ENCODE data around the gene OR9K2. TPM values are rescaled to one million over a fixed set of nuclear protein-coding genes. Genes with fewer than 3 reads are reported as not detected.

OR9K2 gene
- total RNA-seq, 2 donors from 2014 or later: not detected

DNA sequence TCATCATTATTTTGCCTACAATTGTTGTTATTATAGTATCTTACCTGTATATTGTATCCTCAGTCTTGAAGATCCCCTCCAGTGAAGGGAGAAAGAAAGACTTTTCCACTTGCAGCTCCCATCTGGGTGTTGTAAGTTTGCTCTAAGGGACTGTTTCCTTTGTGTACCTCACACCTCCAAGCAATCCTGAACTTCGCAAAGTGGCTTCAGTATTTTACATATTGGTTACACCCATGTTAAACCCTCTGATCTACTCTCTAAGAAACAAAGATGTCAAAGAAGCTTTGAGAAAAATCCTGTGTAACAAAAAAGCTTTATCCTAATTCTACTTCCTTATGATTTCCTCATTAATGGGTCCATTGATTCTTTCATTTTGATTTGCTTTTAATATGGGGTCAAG, 10.1 kb upstream of the OR9K2 start:
- DNase-seq: no peak
- no peaks in the 10 kb centered on the region for H3K9me3 ChIP-seq (ENCODE audit: control insufficient read depth, low read length)
- H3K4me3 Mint-ChIP-seq: no peak overlapping the region
- H3K4me1 Mint-ChIP-seq: no peaks in the 10 kb centered on the region
- no peaks in the 10 kb centered on the region for H3K27me3 Mint-ChIP-seq (ENCODE audit: insufficient read depth)
- no peak overlapping the region for H3K27ac Mint-ChIP-seq
- H3K27me3 ChIP-seq (ENCODE audit: control insufficient read depth, insufficient read depth, low read length, poor library complexity, severe bottlenecking): no peaks in the 10 kb centered on the region
- no peak overlapping the region for H3K4me3 ChIP-seq (ENCODE audit: low read length)
- H3K9me3 Mint-ChIP-seq: peaks cover 5% of the 10 kb centered on the region
- TF ChIP-seq, protein P1, sequence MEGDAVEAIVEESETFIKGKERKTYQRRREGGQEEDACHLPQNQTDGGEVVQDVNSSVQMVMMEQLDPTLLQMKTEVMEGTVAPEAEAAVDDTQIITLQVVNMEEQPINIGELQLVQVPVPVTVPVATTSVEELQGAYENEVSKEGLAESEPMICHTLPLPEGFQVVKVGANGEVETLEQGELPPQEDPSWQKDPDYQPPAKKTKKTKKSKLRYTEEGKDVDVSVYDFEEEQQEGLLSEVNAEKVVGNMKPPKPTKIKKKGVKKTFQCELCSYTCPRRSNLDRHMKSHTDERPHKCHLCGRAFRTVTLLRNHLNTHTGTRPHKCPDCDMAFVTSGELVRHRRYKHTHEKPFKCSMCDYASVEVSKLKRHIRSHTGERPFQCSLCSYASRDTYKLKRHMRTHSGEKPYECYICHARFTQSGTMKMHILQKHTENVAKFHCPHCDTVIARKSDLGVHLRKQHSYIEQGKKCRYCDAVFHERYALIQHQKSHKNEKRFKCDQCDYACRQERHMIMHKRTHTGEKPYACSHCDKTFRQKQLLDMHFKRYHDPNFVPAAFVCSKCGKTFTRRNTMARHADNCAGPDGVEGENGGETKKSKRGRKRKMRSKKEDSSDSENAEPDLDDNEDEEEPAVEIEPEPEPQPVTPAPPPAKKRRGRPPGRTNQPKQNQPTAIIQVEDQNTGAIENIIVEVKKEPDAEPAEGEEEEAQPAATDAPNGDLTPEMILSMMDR (conservative IDR thresholded peaks at IDR 0.05): no peak
- H3K27ac ChIP-seq (ENCODE audit: low read depth, low read length): no peak overlapping the region
- H3K9ac ChIP-seq (ENCODE audit: extremely low read depth, low read length, poor library complexity, severe bottlenecking): no peak overlapping the region
- no peaks in the 10 kb centered on the region for H3K36me3 ChIP-seq (ENCODE audit: control insufficient read depth, insufficient read depth, low read length)
- 88 to 89% methylated on average over 1 of the region's 1 CpG for WGBS, 2 experiments (ENCODE audit: insufficient coverage in 1 of 2, insufficient read length in 1 of 2)
- H3K36me3 Mint-ChIP-seq (ENCODE audit: low read depth): no peaks in the 10 kb centered on the region
- no peaks in the 10 kb centered on the region for H3K4me1 ChIP-seq (ENCODE audit: control insufficient read depth, insufficient read depth, low read length)

DNA sequence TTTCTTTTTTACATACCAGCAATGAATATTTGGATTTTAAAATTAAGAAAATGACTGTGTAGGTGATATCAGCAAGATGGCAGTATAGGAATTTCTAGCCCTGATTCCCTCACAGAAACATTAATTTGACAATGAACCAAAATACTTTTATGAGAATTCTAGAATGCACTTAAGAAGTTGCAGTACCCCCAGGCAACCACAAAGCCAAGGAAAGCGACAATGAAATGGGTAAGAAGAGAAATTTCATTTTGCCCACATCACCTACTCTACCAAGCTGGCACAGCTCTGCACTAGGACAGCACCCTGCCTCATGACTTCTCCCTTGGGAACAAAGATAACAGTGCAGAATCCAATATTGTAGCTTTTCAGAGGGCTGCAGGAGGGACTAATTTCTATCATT, 6.6 kb downstream of the OR9K2 start:
- Histone ChIP-seq H3K4me3 (ENCODE audit: low read length) (no peak overlapping the region), H3K4me1 (ENCODE audit: control insufficient read depth, insufficient read depth, low read length) (no peaks in the 10 kb centered on the region), H3K9me3 (ENCODE audit: control insufficient read depth, low read length) (no peaks in the 10 kb centered on the region), H3K27ac (ENCODE audit: low read depth, low read length) (no peak overlapping the region), H3K9ac (ENCODE audit: extremely low read depth, low read length, poor library complexity, severe bottlenecking) (no peak overlapping the region), H3K36me3 (ENCODE audit: control insufficient read depth, insufficient read depth, low read length) (no peaks in the 10 kb centered on the region), H3K27me3 (ENCODE audit: control insufficient read depth, insufficient read depth, low read length, poor library complexity, severe bottlenecking) (no peaks in the 10 kb centered on the region)
- Mint-ChIP-seq H3K27me3 (ENCODE audit: insufficient read depth) (peaks cover 2% of the 10 kb centered on the region), H3K4me3 (no peak overlapping the region), H3K9me3 (no peaks in the 10 kb centered on the region), H3K4me1 (no peaks in the 10 kb centered on the region), H3K27ac (no peak overlapping the region), H3K36me3 (ENCODE audit: low read depth) (no peaks in the 10 kb centered on the region)
- WGBS, 2 experiments (ENCODE audit: insufficient coverage in 1 of 2, insufficient read length in 1 of 2): 80% methylated on average over 1 of the region's 1 CpG; no CpG with 5 or more reads in 1 of the 2 experiments
- no peak for DNase-seq
- TF ChIP-seq, protein P1 (conservative IDR thresholded peaks at IDR 0.05): peak; percentile 55

DNA sequence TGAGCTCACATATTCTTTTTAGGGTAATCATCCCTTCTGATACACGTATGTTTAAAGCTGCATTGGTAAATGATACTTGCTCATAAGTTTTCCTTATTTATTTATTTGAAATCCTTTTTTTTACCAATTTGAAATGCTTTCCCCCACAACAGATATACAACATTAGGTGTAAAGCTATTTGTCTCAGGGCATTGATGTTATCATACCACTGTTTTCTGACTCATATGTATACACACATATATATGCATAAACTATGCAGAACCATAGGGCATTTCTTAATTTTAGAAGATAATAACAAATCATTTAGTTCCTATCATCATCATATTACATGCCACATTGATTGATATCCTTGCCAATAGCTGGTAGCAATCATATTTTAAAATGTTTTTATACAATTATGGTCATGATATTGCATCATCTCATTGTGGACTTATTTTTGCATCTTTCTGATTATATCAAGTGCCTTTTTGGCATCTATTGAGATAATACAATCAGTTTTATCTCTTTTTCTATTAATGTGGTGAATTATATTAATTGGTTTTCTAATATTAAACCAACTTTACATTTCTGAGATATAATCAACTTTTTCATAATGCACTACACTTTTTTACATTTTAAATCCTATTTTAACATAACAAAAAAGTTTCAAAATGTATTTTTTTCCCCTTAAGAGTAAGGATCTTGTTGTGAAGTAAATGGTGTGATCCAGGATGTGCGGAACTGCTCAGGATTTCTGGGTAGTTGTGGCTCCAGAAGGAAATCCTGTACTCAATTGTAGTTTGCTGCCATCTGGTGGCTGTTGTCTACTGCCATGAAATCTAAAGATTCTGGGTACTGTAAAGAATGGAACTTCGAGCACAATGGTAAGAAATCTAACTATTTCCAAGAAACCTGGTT, 16.7 kb downstream of the OR9K2 start:
- H3K27ac ChIP-seq (ENCODE audit: low read depth, low read length): no peak overlapping the region
- whole genome bisulfite sequencing, 2 experiments (ENCODE audit: insufficient coverage in 1 of 2, insufficient read length in 1 of 2): 63 to 86% methylated on average over 1 to 2 of the region's 3 CpGs
- H3K4me3 Mint-ChIP-seq: no peak overlapping the region
- H3K4me1 Mint-ChIP-seq: no peaks in the 10 kb centered on the region
- no peaks in the 10 kb centered on the region for H3K4me1 ChIP-seq (ENCODE audit: control insufficient read depth, insufficient read depth, low read length)
- H3K27ac Mint-ChIP-seq: no peak overlapping the region
- no peaks in the 10 kb centered on the region for H3K9me3 ChIP-seq (ENCODE audit: control insufficient read depth, low read length)
- TF ChIP-seq, protein P1 (conservative IDR thresholded peaks at IDR 0.05): peak; percentile 89
- H3K27me3 Mint-ChIP-seq (ENCODE audit: insufficient read depth): peaks cover 4% of the 10 kb centered on the region
- H3K36me3 Mint-ChIP-seq (ENCODE audit: low read depth): no peaks in the 10 kb centered on the region
- no peaks in the 10 kb centered on the region for H3K9me3 Mint-ChIP-seq
- no peak overlapping the region for H3K4me3 ChIP-seq (ENCODE audit: low read length)
- DNase-seq: peak; percentile 91
- no peak overlapping the region for H3K9ac ChIP-seq (ENCODE audit: extremely low read depth, low read length, poor library complexity, severe bottlenecking)
- H3K27me3 ChIP-seq (ENCODE audit: control insufficient read depth, insufficient read depth, low read length, poor library complexity, severe bottlenecking): no peaks in the 10 kb centered on the region
- no peaks in the 10 kb centered on the region for H3K36me3 ChIP-seq (ENCODE audit: control insufficient read depth, insufficient read depth, low read length)

Measured in endodermal cell (in vitro differentiated cells).